SHP77 treated with DMSO at 0.1 percent for 48 hours (cell line): Measurements from ENCODE around the gene SUCLG1.
"Not testable (repeated sequence)": the region's sequence is repeated elsewhere in the genome, so short reads cannot be mapped to it uniquely, and the experiment has no call there.

ENCODE experiments used
- DNase-seq: peaks from one replicate; lab custom pipeline; 2025; lab: John Stamatoyannopoulos, UW

Gene SUCLG1

DNA sequence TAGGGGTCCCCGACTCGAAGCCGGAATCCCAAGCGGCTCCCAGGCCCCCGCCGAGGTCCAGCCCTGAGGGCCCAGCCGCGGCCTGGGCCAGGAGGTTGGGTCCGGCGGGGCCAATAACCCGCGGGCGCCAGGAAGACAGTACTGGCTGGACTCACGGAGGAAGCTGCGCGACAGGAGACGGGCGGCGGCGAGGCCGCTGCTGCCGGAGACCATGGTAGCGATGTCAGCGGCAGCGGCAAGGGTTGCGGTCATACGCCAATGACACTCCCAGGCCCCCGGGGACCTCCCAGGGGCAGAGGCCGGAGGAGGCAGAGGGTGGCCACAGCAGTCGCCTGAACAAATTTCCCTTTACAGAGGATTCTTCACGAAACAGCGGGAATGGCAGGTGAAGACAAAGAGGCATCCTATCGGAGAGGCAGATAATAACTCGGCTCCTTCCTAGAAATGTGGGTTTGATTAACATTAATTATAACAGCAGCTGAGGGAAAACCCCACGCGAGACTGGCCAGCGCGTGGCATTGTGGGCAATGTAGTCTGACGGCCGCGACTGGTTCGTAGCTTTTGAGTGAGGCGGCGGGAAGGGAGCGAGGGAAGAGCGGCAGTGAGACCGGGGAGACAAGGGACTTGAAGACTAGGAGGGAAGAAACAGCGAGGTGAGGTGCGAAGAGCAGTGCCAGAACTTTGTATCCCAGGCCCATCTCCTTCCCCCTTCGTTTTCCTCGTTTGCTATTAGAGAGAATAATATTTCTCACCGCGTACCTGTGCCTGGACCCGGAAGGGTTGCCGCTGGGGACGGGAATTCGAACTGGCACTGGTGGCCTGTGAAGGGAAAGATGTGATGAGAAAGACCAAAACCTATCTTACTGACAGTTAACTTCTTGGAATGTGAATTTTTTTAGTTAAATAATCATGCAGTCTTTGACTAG lies at the start of gene SUCLG1:
SUCLG1 (minus strand) TSS at position 263 of the 926 bp plus-strand sequence; CDS start at position 252, 11 bp downstream.
- DNase-seq: peak; percentile 89

DNA sequence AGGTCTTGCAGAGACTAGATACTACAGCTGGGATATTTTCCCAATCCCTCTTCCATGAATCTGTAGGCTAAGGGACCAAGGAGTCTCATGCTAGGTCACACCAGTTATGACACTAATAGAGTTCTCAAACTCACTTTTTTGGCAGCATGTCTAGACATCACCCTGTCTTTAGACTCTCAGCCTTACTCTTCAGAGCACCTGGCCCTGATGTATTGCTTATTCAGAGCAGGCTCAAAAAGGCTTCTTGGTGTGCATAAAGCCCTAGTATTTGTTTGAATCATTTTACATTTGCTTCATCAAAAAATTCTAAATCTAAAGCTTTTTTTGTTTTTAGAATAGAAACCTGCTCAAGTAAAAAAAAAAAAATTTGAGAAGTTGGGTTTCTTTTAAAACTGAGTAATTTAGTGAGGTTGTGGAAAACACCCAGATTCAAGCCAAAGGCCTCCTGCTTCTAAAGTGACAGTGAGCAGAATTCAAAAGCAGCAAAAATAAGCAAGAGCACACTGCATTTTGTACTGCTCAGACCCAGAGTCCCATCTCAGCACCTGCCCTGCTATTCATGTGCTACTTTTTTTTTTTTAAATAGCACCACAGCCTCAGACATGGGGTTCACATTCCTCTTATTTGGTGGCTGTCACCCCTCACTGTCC lies 39.2 kb upstream of the SUCLG1 start:
- DNase-seq: no peak

DNA sequence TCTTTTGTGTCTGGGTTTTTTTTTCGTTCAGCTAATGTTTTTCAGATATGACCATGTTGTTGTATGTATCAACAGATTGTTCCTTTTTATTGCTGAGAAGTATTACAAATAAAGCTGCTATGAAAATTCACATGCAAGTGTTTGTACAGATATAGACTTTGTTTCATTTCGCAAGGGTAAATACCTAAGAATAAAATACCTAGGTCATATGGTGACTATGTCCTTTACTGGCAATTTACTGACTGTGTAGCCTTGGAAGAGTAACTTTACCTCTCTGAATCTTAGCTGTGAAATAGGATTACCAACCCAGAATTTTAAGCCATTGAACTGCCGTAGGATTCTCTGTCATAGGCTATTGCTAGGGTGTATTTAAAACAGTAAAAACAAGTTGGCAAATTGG lies 38.2 kb upstream of the SUCLG1 start:
- no peak for DNase-seq

DNA sequence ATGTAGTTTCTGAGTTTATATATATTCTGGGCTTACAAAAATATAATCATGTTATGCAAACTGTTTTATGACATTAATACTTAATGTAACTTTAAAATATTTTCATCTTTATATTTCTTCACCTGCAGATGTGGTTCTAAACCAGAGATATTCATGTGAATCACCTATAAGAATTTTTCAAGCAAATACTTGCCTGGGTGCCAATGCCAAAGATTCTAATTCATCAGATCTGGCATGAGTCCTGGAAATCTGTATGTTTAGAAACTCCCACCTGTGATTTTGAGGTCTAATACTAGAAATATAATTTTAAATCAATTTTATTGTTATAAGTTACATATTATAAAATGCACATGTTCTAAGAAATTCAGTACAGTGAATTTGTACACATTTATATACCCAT lies 37.3 kb upstream of the SUCLG1 start:
- no peak for DNase-seq

DNA sequence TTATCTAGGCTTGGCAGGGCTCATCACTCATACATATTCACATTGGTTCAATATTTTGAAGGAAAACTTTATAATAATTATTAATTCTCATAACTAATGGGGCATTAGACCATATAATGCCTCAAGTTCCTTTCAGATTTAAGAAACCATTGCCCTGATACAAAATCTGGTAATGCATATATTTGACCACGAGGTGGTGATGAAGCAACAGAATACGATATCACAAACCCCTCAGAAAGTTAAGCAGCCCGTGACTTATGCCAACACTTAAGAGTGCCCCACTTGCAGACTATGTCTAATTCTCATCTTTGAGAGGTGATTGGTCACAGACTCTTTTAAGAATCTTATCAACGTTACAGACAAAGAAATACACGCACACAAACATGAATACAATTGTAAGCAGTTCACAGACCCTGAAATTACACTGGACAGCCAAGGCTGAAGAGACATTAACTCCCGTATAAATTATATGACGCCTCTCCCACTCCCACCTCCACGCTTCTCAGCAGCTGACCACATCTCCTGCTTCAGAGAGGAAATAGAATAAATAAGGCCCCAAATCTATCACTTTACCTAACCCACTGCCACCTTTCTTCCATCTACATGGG lies 36.6 kb upstream of the SUCLG1 start:
- peak; percentile 21 for DNase-seq

DNA sequence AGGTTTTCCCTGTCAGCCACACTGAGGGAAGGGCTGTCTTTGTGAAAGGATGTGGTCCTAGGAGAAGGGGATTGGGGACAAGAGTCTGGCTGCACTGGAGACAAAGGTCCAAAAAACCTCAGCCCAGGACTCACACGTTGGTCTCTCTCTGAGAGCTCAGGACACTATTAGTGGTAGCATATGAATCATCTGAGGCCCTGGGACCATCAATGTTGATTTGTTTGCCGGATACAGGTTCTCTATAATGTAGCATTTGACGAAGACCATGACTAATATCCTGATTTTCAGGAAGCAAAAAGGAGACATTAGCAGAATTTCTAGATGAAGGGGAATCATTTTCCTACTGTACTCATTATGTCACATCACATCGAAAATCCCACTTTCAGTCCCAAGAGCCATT lies 35.0 kb upstream of the SUCLG1 start:
- no peak for DNase-seq

DNA sequence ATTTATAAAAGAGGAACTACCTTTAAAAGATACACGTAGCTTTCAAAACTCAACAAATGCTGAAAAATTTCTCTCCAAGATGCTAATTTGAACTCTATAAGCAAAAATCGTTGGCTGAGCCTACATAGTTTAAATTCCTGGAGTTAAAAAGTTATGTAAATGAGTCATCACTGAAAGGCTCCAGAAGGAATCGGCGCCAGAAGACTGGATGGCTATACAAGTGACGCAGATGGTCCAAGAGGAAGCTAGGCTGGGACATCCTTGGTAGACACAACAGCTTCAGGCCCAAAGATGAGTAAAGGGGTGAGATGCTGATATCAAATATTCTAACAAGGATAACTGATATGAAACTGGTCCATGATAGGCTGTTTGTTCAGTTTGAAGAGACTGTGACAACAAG lies 34.4 kb upstream of the SUCLG1 start:
- DNase-seq: no peak

DNA sequence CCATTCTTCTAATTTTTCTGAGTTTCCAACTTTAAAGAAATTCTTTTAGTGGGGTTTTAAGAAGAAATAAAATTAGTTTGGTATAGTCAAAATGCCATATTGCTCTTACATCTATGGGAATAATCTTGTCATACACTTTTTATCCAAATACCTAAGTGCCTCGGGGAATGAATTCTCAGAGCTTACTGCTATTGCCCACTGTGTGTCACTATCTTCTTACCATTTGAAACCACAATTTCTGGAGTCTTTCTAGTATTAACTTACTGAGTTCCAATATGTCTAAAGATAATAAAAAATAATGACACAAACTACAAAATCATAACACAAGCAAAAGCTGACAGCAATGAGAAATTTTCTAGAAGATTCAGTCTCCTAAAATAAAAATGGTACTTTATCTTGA lies 33.5 kb upstream of the SUCLG1 start:
- no peak for DNase-seq

DNA sequence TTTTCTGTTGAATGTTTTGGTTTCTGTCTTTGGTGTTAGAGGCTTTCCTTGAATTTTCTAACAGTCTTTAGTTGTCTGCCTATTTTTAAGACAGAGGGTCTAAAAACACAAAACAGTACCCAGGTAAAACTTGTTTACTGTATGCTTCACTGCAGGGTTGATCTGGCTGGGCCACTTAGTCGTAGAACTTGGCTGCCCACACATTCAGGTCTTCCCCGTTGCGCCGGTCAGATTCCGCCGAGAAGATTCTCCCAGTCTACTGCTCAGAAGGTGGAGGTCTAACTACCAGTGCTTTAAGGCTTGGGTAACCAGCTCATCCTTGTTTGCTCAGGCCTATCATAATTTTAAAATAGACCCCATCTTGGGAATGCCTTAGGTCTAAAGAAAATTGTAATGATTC lies 32.7 kb upstream of the SUCLG1 start:
- no peak for DNase-seq

DNA sequence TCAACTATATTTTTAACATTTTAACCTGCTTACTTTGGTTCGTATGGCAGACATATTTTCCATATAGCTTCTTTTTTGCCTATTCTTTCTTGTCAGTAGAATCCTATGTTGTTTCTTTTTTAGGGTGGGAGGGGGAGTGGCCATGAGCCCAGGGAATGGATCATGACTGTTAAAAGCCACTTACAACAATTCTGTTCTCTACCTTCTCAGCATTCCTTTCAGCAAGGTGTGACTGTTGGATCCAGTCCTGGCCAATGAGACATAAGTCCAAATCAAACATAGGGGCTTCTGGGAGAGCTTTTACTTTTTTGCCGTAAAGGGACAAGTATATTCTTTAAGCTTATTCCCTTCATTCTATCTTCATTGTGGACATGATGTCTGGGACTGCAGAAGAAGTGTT lies 32.2 kb upstream of the SUCLG1 start:
- DNase-seq: no peak

DNA sequence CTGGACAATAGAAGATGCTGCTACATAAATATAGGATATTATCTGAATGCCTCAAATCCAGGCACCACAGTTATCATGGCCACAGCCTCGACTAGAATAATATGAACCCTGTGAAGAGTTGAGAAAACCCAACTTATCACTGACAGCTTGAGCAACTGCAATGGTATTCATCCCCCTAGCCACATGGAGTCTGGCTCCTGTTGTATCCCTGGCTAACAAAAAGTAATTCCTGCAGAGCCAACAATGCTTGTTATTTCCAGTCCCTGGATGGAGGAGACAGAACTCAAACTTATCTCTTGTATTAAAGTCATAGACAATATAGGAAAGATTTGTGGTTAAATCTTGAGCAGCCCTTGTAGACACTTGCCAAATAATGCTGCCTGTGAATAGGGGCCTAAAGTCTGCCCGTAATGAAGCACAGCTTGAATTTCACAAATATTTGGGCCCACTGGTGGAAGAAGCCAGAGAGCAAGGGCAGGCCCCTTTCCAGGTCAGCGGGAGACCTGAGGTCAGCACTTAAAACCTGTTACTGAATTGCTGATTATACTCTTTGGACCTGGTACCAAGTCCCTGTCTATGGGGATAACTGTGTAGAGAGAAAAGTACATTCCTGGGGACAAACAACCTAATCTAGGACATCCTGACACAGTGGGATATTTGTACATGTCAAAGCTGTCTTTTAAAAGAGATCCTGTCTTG lies 28.4 kb upstream of the SUCLG1 start:
- no peak for DNase-seq

DNA sequence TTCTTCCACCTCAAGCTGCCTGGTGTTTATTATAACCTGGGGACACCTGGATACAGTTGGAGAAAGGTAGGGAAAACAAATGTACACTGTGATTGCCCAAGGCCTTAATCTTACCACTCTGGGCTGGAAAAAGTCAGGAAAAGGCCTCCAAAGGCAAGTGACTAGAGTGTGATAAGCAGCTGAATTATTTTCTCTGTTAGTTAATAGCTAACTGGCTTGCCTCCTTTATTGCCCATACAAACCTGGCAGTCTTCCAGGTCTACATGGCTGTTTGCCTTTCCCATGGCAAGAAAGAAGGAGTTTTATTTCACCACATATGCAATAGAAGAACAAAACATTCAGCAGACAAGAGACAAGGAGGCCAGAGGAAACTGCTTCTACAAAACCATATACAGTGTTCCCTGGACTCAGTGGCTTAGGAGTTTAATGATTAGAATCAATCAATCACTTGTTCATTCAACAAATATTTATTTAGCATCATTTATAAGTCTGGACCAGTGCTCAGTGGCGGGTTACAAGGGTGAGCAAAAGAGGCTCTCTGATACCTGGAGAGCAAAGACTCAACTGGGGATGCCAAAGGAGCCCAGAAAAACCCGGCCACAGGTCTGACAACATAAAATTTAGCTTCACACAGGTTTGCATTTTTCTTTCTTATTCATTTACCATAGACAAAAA lies 27.5 kb upstream of the SUCLG1 start:
- DNase-seq: no peak

DNA sequence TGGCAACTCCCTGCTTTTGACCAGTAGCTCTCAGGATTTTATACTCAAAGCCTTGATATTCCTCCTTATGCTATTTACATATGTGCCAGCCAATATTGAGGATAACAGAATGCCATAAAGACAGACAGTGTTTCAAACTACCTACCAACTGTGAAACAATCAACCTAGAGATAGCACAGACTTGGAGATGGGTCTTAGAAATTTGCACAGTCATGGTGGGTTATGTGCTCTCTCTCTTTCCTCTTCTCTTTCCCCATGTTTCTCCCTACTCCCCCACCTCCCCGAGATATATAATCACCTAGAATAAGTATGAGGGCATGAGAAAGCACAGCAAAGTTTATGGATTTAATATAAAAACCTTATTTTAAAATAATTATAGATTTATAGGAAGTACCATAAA lies 24.2 kb upstream of the SUCLG1 start:
- no peak for DNase-seq

DNA sequence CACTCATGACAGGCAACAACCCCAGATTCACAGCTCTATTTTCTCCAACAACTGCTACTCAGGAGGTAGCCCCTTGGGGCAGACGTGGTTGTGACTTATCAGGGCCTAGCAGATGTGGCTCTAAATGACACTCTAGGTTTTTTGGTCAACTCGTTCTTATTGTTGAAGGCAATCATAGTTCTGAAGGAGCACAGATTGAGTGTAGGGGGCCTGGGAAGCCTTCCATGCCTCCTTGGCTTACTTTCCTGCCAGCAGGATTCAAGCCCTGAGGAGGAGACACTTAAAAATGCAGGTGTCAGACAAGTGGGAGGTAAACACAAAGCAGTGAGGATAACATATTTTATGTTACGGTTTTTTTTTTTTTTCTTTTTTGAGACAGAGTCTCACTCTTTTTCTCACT lies 23.5 kb upstream of the SUCLG1 start:
- DNase-seq: no peak

DNA sequence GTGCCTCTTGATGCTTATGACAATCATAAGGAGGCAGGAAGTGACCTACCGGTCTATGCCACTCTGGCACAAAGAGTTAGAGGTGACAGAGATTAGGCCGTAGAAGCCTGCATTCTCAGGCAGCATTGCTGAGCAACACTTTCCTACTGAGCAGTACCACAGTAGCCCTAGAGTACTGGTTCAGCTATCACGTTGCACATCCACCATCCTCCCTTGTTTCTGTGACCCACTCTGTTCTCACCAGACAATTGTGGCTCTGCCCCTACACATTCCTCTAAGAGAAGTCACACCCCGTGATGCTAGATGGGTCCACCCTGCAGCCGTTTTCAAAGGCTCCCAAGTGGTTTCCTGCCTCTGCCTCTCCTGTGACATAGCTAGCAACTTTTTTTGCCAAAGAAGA lies 22.6 kb upstream of the SUCLG1 start:
- no peak for DNase-seq

DNA sequence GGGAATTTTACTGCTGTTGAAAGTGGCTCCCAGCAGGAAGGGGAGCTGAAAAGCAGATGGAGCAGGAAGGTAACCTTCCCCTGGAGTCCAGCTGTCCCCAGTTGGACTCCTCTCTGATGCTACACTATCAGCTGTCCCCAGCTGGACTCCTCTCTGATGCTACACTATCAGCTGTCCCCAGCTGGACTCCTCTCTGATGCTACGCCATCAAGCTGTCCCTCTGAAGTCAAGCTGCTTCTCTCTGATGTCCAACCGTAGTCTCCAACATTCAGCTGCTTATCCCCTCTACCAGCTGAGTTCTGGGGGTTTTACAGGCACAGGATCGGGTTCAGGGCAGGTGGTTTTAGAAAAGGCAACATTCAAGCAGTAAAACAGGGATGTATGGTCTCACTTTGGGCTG lies 19.8 kb upstream of the SUCLG1 start:
- no peak for DNase-seq

DNA sequence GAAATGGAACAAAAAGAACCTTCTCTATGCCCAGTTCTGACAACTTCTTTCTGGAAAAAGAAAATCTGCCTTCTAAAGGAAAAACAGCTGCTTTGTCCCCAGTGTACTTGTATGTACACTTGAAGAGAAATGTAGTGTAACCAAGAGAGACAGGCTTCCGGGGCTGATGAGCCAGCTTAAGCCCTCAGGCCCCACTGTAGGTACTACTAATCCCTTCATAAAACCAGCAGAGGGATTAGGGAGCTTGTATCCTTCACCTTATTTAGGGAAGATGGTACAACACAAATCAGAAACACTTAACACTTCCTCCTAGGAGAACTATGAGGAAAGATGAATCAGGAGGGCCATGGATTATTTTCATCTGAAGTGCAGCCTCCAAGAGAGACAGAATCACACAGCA lies 18.8 kb upstream of the SUCLG1 start:
- DNase-seq: no peak

DNA sequence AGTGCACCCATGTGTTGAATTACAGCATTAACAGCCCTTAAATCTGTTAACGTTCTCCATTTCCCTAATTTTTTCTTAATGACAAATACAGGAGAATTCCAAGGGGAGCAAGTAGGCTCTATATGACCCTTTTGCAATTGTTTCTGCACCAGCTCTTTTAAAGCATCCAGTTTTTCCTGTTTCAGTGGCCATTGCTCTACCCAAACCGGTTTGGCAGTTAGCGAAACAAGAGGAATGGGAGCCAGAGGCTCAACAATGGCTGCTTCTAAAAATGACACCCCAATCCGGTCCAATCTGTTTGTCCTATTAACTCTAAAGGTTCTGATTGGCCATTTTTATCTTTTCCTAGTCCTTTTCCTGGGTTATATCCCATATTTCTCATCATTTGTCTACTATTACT lies 15.1 kb upstream of the SUCLG1 start:
- no peak for DNase-seq

DNA sequence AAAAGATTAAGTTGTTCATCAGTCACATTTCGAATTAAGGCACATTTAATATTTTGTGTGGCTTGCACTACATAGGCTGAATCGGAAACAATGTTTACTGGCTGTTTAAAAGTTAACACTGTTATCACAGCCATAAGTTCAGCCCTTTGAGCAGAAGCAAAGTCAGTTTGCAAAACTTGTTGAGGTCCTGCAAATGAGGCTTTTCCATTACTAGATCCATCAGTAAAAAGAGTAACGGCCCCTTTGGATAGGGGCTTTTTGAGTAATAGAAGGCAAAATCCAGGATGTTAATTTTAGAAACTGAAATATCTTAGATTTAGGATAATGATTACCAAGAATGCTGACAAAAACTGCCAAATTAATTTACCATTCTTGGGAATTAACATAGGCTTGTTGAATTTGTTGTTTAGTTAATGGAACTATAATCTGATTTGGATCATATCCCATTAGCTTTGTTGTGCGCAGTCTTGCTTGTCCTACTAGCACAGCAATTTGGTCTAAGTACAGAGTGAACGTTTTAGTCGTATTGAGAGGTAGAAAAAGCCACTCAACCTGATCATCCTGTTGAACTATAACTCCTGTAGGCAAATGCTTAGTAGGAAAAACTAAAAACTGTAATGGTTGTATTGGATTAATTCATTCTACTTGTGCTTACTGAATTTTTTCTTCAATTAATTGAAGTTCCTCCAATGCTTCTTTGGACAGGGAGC lies 13.9 kb upstream of the SUCLG1 start:
- DNase-seq: no peak

DNA sequence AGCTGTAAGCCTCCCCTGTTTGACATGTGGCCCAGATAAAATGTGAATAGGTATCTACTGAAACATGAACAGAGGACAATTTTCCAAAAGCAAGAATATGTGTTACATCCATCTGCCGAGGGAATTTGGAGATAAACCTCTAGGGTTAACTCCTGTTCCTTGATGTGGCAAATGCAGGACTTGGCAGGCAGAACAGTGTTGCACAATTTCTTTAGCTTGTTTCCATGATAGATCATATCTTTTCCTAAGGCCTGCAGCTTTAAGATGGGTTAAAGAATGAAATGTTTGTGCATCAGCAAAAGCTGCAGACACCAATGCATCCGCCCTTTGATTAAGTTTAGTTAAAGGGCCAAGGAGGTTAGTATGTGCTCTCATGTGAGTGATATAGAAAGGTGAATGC lies 13.3 kb upstream of the SUCLG1 start:
- DNase-seq: not testable (repeated sequence)

DNA sequence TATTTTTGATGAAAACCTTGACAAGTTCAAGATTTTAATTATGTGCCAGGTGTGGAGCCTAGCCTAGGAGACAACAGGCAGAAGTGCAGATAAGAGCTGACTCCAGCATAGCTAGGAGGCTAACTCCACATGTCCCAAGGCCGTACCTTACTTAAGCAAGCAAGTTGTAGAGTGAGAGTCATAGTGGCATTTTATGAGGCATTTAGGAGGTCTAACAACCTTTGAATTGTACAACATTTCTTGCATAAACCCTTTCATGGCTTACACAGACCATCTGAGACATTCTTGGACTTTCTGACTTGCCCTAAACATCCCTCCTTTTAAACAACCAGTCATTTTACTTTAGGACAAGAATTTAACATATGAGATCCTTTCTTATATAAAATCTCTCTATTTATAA lies 8.3 kb upstream of the SUCLG1 start:
- DNase-seq: no peak
